HG03095 (cell line): ENCODE data around the gene SLC41A3.
"Not testable (repeated sequence)": the region's sequence is repeated elsewhere in the genome, so short reads cannot be mapped to it uniquely, and the experiment has no call there.

Experiments used
- ATAC-seq: cut with Tn5 transposase; IDR thresholded peaks from one replicate; pipeline ENCODE4 v1.9.1; 2021; ENCODE audit warnings: moderate library complexity; ENCODE audit not compliant: unreplicated experiment

Gene SLC41A3

DNA sequence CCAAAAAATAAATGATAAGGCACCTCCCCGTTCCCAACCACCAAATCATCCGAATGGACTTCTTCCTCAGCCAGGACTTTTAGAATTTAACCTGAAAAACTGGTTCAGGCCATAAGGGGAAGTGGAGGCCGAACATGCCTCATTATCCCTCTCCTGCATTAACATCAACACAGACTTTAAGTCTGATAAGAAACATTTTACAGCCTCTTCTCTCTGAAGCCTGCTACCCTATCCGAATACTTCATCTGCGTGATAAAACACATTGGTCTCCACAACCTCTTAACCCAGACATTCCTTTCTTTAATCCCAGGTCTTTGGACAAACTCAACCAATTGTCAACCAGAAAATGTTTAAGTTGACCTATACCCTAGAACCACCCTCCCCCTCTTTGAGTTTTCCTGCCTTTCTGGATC lies 850 bp upstream of the SLC41A3 start:
- no peak for ATAC-seq

DNA sequence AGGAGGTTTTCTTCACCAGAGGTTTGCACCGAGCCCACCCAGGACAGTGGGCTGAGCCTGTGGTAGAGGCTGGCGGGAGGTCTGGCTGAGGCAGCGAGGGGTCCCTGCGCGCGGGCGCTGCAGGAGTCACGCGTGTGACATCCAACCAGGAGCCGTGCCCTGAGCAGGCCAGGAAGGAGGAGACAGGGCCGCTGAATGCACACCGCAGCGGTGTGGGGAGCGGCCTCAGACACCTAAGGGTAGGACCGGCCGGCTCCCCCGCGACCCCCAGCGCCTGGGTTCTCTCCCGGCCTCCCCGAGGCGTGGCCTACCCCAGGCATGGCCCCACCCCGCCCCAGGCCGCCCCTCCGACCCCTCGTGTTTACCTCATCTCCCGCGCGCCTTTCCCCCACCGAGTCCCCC lies 412 bp downstream of the SLC41A3 start:
- ATAC-seq = peak; percentile 35

- ATAC-seq = no peak
Observed at GRCh38 chr3:126083138-126083445, 832 bp downstream of the SLC41A3 start.

DNA sequence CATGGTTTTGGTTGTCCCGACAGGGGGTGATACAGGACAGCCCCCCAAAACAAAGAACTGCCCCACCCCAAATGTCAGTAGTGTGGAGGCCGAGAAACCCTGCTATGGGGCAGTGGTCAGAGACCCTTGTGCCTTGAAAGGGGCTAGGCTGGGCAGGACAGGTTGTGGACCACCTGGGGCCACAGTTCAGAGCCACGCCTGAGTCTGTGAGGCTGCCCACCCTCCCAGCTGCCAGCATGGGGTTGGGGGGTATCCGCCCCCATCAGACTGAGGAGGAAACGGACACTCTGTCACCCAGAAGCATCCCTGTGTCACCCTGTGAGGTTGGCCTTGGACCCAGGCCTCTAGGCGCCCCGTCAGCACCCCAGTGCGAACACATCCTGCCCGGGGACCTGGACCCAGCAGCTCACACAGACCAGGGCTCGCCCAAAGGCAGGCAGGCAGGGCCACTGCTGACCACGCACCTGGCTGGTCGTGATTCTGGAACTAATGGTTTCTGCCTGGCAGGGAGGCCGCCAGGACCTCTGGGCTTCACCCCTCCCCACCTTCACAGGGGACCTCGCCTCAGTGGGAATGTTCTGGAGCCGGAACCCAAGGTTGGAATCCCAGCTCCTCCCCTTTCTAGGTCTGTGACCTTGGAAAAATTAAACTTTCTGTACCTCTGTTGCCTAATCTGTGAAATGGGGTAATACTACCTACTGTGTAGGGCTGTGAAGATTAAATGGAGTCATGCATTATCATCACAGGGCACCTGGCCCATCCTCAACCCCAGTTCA lies 1.4 kb downstream of the SLC41A3 start:
- no peak for ATAC-seq

GRCh38 chr3:126081618-126082361 lies 2.1 kb downstream of the SLC41A3 start:
- no peak for ATAC-seq

- no peak for ATAC-seq
Observed at GRCh38 chr3:126080970-126081369, 3.0 kb downstream of the SLC41A3 start.

DNA sequence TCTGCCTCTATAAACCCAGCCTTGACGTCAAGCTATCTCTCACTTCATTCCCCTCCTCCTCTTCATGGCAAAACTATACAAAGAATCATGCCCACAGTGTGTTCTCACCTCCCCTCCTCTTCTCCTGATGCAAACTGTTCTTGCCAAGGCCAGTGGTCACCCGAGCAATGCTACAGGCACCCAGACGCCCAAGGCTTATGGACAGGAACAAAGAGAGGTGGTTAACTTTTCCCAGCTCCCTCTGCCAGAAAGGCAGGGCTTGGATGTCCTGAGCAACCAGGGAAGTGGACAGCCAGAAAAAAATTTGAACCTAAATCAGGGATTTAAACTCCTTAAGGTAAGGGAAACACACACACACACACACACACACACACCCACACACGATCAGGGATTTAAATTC lies 5.1 kb downstream of the SLC41A3 start:
- ATAC-seq = no peak

DNA sequence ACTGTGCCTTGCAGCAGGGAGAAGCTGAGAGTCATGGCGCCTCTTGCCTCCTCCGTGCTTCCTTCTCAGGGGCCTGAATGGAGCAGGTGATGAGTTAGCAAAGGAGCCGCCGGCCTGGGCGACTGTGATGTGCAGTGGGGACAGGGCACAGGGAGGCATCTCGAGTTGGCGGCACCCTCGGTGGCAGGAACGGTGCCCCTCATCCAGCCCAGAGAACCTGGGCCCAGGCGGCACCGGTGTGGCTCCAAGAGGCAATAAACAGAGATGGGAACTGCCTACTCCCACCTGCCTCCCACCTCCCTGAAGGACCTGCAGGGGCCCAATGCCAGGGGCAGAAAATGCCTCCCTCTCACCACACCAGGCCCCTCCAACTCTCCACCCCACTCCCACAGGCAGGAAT lies 6.2 kb downstream of the SLC41A3 start:
- ATAC-seq = no peak

DNA sequence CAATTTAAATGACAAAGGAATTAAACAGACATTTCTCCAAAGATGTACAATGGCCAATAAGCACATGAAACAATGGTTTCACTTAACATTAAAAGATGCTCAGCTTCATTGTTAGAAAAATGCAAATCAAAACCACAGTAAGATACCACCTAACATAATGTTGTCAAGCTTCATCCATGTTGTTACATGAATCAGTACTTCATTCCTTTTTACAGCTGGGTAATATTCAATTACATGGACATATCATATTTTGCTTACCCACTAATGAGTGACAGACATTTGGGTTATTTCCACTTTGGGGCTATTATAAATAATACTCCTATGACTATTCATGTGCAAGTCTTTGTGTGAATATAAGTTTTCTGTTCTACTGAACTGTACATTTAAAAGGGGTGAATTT lies 7.8 kb downstream of the SLC41A3 start:
- no peak for ATAC-seq

DNA sequence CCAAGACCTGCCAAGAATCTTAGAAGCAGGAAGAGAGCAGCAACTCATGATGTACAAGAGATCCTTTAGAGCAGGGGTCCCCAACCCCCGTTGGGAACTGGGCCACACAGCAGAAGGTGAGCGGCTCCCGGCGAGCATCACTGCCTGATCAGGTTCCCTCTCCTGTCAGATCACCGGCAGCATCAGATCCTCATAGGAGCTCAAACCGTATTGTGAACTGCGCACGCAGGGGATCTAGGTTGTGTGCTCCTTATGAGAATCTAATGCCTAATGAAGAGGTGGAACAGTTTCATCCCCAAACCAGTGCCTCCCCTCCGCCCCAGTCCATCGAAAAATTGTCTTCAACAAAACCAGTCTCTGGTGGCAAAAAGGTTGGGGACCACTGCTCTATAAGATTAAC lies 13.8 kb downstream of the SLC41A3 start:
- ATAC-seq = no peak

DNA sequence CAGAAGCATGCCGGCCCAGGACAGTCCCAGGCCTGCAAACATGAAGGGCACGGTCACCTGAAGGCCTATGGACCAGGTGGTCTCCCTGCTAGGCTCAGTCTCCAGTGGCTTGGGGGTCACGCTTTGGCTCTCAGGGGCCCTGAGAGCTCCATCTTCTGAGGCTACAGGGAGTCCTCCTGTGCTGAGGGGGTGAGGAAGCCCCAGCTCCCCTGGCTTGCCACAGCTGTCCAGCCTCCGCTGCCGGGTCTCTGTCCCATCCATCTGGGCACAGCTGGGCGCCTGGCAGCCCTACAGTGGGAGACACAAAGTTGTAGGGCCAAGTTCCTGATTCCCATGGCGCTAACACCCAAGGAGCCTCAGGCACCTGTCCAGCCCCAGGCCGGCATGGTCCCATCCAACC lies 16.0 kb downstream of the SLC41A3 start:
- ATAC-seq = no peak

DNA sequence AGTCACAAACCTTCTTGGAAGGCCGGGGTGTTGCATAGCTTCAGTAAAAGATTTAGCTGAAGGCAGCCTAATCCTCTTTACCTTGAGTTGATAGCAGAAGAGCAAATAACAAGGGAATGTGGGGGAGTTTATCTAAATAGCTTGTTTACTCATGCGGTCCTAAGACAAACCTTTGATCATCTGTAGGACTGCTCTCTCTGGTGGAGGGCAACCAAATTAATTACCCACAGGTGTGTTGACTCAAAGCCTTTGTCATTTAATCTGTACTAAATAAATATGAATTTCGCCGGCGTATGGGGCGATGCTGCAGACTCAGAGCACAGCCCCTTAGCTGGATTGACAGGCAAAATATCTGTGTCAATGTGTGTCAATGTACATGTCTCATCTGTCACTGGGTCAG lies 17.2 kb downstream of the SLC41A3 start:
- ATAC-seq = not testable (repeated sequence)

DNA sequence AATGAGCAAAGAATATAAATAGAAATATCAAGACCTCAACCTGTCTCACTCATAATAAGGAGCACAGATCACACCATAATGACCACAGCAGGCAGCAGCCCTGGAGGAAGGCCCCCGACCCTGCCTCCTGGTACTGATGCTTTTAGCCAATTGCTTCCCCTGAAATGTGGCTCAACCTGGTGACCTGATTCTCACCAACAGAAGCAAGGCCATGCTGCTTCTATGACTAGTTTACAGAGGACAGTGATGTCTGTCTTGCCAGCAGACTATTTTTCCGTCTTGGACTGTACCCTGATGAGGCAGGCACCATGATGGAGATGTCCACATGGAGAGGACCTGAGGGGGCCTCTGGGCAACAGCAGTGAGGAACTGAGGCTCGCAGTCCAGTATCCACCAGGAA lies 18.0 kb downstream of the SLC41A3 start:
- ATAC-seq = no peak

- ATAC-seq = no peak
Observed at GRCh38 chr3:126064627-126065258, 19.2 kb downstream of the SLC41A3 start.

GRCh38 chr3:126063358-126063965 lies 20.5 kb downstream of the SLC41A3 start:
- ATAC-seq = no peak

- ATAC-seq = no peak
Observed at GRCh38 chr3:126061301-126062032, 22.5 kb downstream of the SLC41A3 start.

- ATAC-seq = no peak
Observed at GRCh38 chr3:126060613-126061145, 23.2 kb downstream of the SLC41A3 start.

DNA sequence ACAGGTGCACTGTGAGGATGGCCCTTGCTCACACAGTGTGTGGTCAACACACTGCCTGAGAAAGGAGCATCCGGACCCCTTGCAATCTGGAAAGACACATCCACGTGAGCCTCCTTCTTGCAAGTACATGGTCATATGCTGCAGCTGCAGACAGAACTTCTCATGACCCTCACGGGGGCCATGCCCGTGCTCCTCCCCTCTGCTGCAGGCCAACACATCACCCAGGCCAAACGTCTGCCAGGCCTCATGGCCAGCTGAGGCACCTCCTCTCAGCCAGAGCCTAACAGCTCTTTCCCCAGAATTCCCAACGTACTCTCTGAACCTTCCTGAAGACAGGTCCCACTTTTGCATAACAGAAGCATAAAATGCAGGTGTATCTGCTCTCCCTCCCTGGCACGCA lies 25.3 kb downstream of the SLC41A3 start:
- ATAC-seq = no peak

- no peak for ATAC-seq
Observed at GRCh38 chr3:126057936-126058335, 26.0 kb downstream of the SLC41A3 start.

DNA sequence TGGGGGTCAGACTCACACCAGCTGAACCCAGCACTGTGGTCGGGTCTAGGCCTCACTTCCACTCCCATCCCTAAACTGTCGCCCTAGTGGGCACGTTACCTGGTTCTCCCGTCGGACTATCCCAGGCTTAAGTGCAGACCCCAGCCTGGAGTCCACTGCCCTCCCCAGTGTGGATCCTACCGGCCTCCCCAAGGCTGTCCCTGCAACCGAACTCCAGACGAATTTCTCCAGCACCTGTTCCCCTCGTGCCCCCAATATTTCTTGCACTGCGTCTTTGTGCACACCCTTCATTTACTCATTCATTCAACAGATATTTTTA lies 26.5 kb downstream of the SLC41A3 start:
- no peak for ATAC-seq
